Tibial nerve (tissue), 4 donors: Measurements from ENCODE around the gene TXNL1. TPM values are rescaled to one million over a fixed set of nuclear protein-coding genes. Genes with fewer than 3 reads are reported as not detected.
"Not testable (repeated sequence)": the region's sequence is repeated elsewhere in the genome, so short reads cannot be mapped to it uniquely, and the experiment has no call there.

Experiments used
- DNase-seq, 2 donors: peaks; one replicate each; pipeline ENCODE4 v3.0.0-alpha.2; 2019; ENCODE audit warnings: low spot score in 2 of 2
- H3K27ac ChIP-seq, 4 donors: fragments of 200-600 bp; sonication (generic) in 3 of 4; one replicate each; pipeline ENCODE4 v1.5.1; 2017 to 2019; ENCODE audit warnings: mild to moderate bottlenecking in 1 of 4
- H3K27me3 ChIP-seq, 2 donors: fragments of 200-600 bp; sonication (generic) in 1 of 2; one replicate each; pipeline versions ENCODE4 v1.5.1 to v1.6.0; 2017 to 2019
- H3K36me3 ChIP-seq, 3 donors: fragments of 200-600 bp; sonication (generic); one replicate each; pipeline ENCODE4 v1.5.1; 2018 to 2019
- H3K4me1 ChIP-seq, 4 donors: fragments of 200-600 bp; sonication (generic) in 3 of 4; one replicate each; pipeline ENCODE4 v1.5.1; 2017 to 2019
- H3K4me3 ChIP-seq, 4 donors: fragments of 200-600 bp; sonication (generic) in 3 of 4; one replicate each; pipeline ENCODE4 v1.5.1; 2017 to 2019; ENCODE audit warnings: mild to moderate bottlenecking in 1 of 4, moderate library complexity in 1 of 4
- H3K9me3 ChIP-seq, 4 donors: fragments of 200-600 bp; sonication (generic) in 3 of 4; one replicate each; pipeline ENCODE4 v1.5.1; 2017 to 2019
- CTCF ChIP-seq, 5 experiments: fragments of 200-600 bp in 3 of 5; fragments of 450-650 bp in 2 of 5; sonication (generic) in 3 of 5; IDR thresholded peaks; one replicate each; pipeline ENCODE4 v1.5.1; 2016 to 2019; ENCODE audit warnings: antibody characterized with exemption in 5 of 5, mild to moderate bottlenecking in 3 of 5, moderate library complexity in 2 of 5
- EP300 ChIP-seq, 2 donors: sonication (generic); formaldehyde crosslinking; IDR thresholded peaks; one replicate each; pipeline ENCODE4 v1.6.1; 2017; ENCODE audit warnings: antibody characterized with exemption in 2 of 2, mild to moderate bottlenecking in 1 of 2
- POLR2A ChIP-seq, 2 donors: fragments of 450-650 bp; IDR thresholded peaks; one replicate each; pipeline ENCODE4 v1.6.1; 2017; ENCODE audit warnings: antibody characterized with exemption in 2 of 2, mild to moderate bottlenecking in 2 of 2, moderate library complexity in 2 of 2
- WGBS, 2 donors: methylation state at CpG; one replicate each; pipeline ENCODE4 v1.1.5; 2018; 5-methylcytosine and 5-hydroxymethylcytosine counted together
- total RNA-seq, 4 donors: library from RNA; depleted of rRNA; stranded (reverse); fragments of >200 nt; gene quantifications; one replicate each; pipeline ENCODE4 v1.1.0, GENCODE V29; 2016

The TXNL1 gene
- total RNA-seq, 4 donors from 2014 or later = 18.0 to 38.2 (median 20.3) TPM

GRCh38 chr18:56576826-56577573 is 61.4 kb downstream of the TXNL1 start:
- 64% methylated on average over 14 of the region's 14 CpGs for WGBS, 2 donors
- Histone ChIP-seq H3K4me1 (peaks cover 0 to 19% (median 3%) of the 10 kb centered on the region in 4 donors), H3K36me3 (no peaks in the 10 kb centered on the region), H3K9me3 (no peaks in the 10 kb centered on the region), H3K27ac (no peak overlapping the region), H3K4me3 (no peak overlapping the region), H3K27me3 (no peaks in the 10 kb centered on the region)
- no peak for TF ChIP-seq EP300 (IDR thresholded peaks at IDR 0.05)
- TF ChIP-seq POLR2A (IDR thresholded peaks at IDR 0.05) = no peak
- TF ChIP-seq CTCF (IDR thresholded peaks at IDR 0.05) = no peak
- no peak for DNase-seq

DNA sequence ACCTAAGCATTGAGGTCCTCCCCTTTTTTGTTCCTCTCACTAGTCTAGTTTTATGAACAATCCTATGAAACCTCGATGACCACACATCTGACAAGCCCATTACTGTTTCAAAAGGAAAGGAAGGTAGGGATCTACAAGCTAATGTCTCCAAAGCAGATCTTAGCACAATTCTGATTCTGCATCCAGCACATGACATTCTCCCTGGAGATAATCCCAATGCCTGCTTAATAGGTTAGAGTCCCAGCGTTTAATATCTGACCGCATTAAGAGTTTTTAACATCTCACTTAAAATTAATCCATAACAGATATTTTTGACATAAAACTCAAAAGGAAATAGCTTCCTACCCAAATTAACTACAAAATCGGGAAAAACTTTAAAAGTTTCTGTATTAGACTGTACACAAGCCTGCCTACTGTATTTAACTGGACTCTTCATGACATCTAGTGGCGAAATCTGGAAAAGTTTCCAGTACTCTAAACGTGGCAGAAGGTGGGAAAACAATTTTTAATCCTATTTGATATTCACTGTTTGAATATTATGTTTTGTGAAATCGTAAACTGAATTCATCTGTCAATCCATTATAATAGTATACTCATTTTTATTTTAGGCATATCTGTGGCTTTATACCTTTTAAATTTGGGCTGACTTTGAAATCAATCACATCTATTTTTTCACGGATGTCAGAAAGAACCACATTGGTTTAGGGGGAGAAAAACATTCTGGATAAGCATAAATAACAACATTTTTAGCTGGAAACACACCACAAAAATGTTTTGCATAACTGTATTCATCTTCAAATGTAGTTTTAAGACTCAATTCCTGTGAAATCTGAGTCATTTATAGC is 62.4 kb downstream of the TXNL1 start:
- H3K27ac ChIP-seq = peak overlapping the region in 1 of 4 donors; percentile 58

DNA sequence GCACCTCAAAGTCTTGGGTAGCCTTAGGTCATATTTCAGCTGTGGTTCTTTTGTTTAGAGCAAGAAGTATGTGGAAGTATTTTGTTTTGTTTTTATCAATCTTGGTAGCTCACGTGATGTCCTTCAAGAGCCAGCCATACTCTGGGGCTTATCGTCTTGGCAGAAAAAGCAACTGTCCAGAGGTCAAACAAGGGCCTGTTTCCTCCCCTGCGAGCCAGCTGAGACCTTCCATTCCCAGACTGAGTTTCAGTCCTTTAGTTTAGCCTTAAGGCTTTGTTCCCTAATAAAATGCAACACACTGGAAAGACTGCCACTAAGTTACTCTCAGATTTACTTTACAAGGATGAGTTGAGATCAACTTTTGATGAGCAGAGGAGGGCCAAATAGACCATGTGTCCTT is 63.5 kb downstream of the TXNL1 start:
- no peak for TF ChIP-seq CTCF (IDR thresholded peaks at IDR 0.05)
- TF ChIP-seq EP300 (IDR thresholded peaks at IDR 0.05) = peak in 1 of 2 donors; percentile 54
- Histone ChIP-seq H3K27ac (peak overlapping the region in 2 of 4 donors; percentile 5 to 58), H3K27me3 (no peaks in the 10 kb centered on the region), H3K4me1 (peaks cover 0 to 19% (median 3%) of the 10 kb centered on the region in 4 donors), H3K36me3 (no peaks in the 10 kb centered on the region), H3K4me3 (no peak overlapping the region), H3K9me3 (no peaks in the 10 kb centered on the region)
- no peak for DNase-seq
- WGBS, 2 donors = 36 to 38% methylated on average over 3 of the region's 3 CpGs

More for the DNA sequence above, 62.4 kb downstream of the TXNL1 start:
- WGBS, 2 donors = 27 to 29% methylated on average over 8 of the region's 8 CpGs
- peak in 1 of 2 donors; percentile 78 for DNase-seq
- H3K36me3 ChIP-seq = no peaks in the 10 kb centered on the region
- TF ChIP-seq POLR2A (IDR thresholded peaks at IDR 0.05) (no peak), CTCF (IDR thresholded peaks at IDR 0.05) (peak; percentile 54 to 84 (median 72)), EP300 (IDR thresholded peaks at IDR 0.05) (no peak)
- H3K9me3 ChIP-seq = no peaks in the 10 kb centered on the region
- H3K27me3 ChIP-seq = no peaks in the 10 kb centered on the region
- H3K4me3 ChIP-seq = no peak overlapping the region
- peaks cover 0 to 19% (median 3%) of the 10 kb centered on the region in 4 donors for H3K4me1 ChIP-seq

DNA sequence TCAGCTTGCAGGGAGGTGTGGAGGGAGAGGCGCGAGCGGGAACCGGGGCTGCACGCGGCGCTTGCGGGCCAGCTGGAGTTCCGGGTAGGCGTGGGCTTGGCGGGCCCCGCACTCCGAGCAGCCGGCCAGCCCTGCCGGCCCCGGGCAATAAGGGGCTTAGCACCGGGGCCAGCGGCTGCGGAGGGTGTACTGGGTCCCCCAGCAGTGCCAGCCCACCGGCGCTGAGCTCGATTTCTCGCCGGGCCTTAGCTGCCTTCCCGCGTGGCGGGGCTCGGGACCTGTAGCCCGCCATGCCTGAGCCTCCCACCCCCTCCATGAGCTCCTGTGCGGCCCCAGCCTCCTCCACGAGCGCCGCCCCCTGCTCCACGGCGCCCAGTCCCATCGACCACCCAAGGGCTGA is 66.1 kb downstream of the TXNL1 start:
- not testable (repeated sequence) for H3K4me3 ChIP-seq, H3K27ac ChIP-seq, H3K9me3 ChIP-seq, H3K36me3 ChIP-seq, DNase-seq, H3K27me3 ChIP-seq
- H3K4me1 ChIP-seq = peaks cover 0 to 19% (median 3%) of the 10 kb centered on the region in 4 donors
- WGBS, 2 donors = 95 to 99% methylated on average over 26 to 33 of the region's 36 CpGs

DNA sequence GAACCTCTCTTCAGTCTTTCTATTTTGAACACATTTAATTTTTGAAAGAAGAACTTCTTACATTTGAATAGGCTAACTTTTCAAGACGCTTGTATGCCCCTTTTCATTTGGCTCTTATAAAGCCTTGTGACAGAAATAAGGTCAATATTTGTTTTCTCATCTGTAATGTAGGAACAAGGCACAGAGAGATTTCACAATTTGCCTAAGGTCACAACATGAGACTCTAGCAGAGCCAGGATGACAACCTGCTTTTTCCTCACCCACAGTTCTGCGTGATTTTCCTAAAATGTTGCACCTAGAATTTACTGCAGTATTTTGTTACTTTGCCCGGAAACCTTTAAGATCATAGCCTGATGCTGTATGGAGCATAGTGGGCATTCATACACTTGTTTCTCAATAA is 67.4 kb downstream of the TXNL1 start:
- no peak for TF ChIP-seq CTCF (IDR thresholded peaks at IDR 0.05)
- no peak for TF ChIP-seq EP300 (IDR thresholded peaks at IDR 0.05)
- TF ChIP-seq POLR2A (IDR thresholded peaks at IDR 0.05) = no peak
- H3K9me3 ChIP-seq = no peaks in the 10 kb centered on the region
- no peak for DNase-seq
- no peaks in the 10 kb centered on the region for H3K27me3 ChIP-seq
- no peaks in the 10 kb centered on the region for H3K36me3 ChIP-seq
- 72 to 75% methylated on average over 3 of the region's 3 CpGs for WGBS, 2 donors
- no peak overlapping the region for H3K27ac ChIP-seq
- peaks cover 0 to 17% (median 4%) of the 10 kb centered on the region in 4 donors for H3K4me1 ChIP-seq
- H3K4me3 ChIP-seq = no peak overlapping the region
